SW 1271 (cell line): ENCODE data around the gene USP51.
A peak's percentile ranks its signal among the peaks of the same experiment; 100 is the strongest.
"Not testable (repeated sequence)": the region's sequence is repeated elsewhere in the genome, so short reads cannot be mapped to it uniquely, and the experiment has no call there.

ENCODE experiments used
- DNase-seq, 2 experiments: peaks; one replicate each; lab custom pipeline; 2025; lab: John Stamatoyannopoulos, UW

USP51 gene

GRCh38 chrX:55489314-55490009 is at the start of gene USP51:
Gene USP51, minus strand, starts transcription at chrX:55489848. Its CDS starts 909 bp downstream, at chrX:55488939.
- DNase-seq: peak in 1 of 2 experiments; percentile 50

GRCh38 chrX:55524487-55524886 is 34.8 kb upstream of the USP51 start:
- no peak for DNase-seq

DNA sequence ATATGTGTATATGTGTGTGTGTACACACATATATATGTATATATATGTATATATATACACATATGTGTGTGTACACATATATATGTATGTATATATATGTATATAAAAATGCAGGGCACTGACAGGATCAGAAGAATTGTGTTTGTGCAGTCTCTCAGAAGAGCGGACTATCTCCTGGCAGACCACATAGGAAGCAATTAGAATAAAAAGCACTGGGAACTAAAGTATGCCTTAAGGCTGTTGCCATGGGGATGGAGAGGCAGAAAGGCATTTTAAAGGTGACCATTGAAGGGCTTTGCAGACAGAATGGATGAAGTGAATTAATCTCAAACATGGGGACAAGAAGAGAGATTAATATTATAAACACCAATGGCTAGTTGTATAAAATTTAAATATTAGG is 33.7 kb upstream of the USP51 start:
- no peak for DNase-seq

- DNase-seq: no peak
Measured at GRCh38 chrX:55522596-55523276, 33.1 kb upstream of the USP51 start.

DNA sequence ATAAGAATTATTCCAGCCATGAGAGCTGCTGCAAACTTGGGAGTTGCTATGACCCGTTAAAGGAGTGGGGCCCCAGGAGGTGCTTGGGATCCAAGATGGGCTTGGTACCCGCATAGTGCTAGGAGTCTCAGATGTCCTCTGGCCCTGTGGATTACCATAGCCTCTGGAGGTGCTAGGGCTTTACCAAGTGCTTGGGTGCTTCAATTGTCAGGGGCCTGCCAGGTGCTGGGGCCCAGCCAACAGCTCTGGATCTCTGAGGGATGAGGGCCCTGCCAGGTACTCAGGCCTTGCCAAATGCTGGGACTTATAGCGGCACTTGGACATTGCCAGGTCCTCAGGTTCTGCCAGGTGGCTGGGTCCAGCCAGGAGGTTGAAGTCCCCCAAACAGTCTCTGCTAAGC is 32.0 kb upstream of the USP51 start:
- no peak for DNase-seq

DNA sequence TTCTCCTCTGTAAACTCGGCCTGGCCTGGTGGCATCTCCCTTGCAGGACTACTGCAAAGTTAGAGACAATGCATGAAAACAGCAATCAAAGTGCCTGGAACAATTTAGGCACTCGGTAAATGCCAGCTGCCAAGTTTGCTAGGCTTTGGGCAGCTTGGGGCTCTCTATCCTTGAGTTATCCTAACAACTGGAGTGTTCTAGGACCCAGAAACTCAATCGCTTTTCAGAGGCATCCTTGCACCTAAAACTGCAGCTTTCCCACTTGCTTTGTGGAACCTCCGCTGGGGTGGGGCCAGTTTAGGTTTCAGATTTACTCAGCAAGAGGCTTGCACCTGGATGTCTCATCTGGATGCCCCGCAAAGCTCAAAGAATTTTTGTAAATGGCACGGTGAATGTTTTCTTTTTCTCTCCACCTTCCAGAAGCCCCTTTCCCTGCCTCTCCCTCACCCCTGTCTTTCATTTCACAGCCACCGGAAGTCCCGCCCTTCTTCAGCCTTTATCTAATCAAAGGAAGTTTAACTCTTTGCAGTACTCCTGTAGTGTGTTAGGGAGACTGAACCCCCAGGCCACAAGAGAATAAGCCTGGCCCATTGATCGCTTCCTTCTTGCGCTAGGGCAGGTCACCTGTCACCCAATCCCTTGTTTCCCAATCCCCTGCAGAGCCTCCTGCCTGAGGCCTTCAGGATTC is 27.3 kb upstream of the USP51 start:
- not testable (repeated sequence) for DNase-seq

DNA sequence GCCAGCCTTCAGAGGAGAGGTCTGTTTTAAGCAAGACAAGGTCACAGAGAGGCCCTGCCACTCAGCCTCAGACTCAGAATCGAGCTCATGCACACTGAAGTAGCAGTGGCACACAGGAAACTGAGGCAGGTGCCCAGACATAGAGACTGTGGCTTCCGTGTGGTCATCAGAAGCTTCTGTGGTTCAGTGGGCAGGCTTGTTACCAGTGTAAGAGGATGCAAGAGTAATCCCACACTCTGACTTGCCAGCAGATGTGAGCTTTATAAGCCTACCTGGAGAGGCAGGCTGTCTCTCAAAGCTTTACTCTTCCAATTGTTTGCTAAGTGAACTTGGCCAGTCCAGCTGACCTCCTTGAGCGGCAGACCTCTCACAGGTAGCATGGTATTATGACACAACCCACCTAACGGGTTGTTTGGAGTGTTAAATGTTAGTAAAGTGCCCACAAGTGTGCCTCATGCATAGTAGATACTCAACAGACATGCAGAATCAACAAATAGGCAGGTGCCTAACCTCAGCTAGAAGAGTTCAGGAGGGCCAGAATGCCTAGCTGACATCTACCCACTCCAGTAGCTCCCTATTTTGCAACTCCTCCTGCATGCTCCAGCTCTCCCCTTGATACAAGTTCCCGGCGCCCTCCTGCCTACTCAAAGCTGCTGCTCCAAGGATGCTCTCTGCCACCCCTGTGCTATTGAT is 23.5 kb upstream of the USP51 start:
- not testable (repeated sequence) for DNase-seq

- DNase-seq: not testable (repeated sequence)
Measured at GRCh38 chrX:55508410-55509152, 18.9 kb upstream of the USP51 start.

DNA sequence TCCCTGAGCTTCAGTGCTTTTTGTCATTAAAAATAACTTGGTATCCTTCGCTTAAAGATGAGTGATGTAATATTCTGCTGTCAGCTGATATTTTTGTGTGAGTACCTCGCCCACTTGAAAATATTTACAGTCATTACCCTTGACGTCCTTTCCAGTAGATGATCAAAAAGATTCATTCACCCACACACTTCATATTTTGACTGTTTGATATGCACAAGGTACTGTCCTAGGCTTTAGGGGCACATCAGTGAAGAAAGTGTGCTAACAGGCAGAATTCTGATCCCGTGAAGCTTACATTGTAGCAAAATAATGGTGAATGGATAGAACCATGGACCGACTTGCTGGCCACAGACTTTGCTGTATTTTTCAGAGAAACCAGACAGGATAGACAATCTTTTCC is 18.1 kb upstream of the USP51 start:
- DNase-seq: not testable (repeated sequence)

DNA sequence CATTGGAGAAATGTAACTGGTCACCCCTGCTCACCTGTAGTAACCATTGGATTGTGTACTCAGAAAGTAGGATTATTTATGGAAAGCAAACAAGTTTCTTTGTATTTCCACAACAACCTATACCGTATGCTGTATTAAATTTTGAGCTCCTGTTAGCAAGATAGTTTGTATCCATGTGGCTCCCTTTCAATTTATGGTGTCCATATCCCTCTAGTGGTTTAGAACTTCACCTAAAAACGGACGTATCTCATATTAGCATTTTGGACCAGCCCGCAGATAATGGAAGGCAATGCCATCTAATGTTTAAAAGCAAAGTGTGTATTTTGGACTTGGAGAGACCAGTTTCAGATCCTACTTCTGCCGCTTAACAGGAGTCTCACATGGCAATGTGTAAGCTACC is 17.4 kb upstream of the USP51 start:
- not testable (repeated sequence) for DNase-seq

- DNase-seq: no peak
Measured at GRCh38 chrX:55490974-55491373, 1.3 kb upstream of the USP51 start.

GRCh38 chrX:55490121-55490520 is 473 bp upstream of the USP51 start:
- DNase-seq: no peak

- DNase-seq: peak in 1 of 2 experiments; percentile 71
Measured at GRCh38 chrX:55488593-55489313, 895 bp downstream of the USP51 start.

- no peak for DNase-seq
Measured at GRCh38 chrX:55488006-55488592, 1.5 kb downstream of the USP51 start.

GRCh38 chrX:55487143-55487542 is 2.5 kb downstream of the USP51 start:
- no peak for DNase-seq

- no peak for DNase-seq
Measured at GRCh38 chrX:55486736-55487135, 2.9 kb downstream of the USP51 start.

DNA sequence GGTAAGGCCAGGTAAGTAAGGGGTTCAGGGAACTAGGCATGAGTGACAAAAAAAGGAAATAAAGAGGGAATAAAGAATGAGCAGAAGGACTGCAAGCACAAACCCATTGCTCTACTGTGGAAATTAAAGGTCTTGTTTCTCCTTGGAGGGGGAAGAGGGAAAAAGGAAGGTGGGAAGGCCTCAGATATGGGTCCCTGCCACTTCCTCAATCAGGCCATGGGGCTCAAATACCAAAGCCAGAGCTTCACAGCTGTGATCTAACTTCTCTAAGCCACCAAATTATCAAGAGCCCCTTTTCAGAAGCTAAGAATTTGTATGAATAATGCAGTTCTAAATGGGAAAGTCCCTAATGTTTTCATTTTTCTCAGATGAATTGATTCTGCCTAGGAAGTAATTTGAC is 4.7 kb downstream of the USP51 start:
- no peak for DNase-seq

GRCh38 chrX:55480390-55481062 is 9.1 kb downstream of the USP51 start:
- no peak for DNase-seq

GRCh38 chrX:55479956-55480355 is 9.7 kb downstream of the USP51 start:
- not testable (repeated sequence) for DNase-seq

- not testable (repeated sequence) for DNase-seq
Measured at GRCh38 chrX:55465791-55466190, 23.9 kb downstream of the USP51 start.
